ENCODE data around the gene MINK1. TPM values are rescaled to one million over a fixed set of nuclear protein-coding genes. Genes with fewer than 3 reads are reported as not detected.

Gene MINK1
- total RNA-seq, 1 experiment from 2014 or later, result 76.1 TPM

DNA sequence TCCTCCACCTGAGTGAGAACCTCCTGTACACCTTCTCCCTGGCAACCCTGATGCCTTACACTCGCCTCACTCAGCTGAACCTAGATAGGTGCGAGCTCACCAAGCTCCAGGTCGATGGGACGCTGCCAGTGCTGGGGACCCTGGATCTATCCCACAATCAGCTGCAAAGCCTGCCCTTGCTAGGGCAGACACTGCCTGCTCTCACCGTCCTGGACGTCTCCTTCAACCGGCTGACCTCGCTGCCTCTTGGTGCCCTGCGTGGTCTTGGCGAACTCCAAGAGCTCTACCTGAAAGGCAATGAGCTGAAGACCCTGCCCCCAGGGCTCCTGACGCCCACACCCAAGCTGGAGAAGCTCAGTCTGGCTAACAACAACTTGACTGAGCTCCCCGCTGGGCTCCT lies 99.6 kb downstream of the MINK1 start:
- no peak for DNase-seq (ENCODE audit: low spot score)

DNA sequence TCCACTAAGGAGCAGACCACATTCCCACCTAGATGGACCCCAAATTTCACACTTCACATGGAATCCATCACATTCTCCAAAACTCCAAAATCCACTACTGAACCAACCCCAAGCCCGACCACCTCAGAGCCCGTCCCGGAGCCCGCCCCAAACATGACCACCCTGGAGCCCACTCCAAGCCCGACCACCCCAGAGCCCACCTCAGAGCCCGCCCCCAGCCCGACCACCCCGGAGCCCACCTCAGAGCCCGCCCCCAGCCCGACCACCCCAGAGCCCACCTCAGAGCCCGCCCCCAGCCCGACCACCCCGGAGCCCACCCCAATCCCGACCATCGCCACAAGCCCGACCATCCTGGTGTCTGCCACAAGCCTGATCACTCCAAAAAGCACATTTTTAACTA lies 100.5 kb downstream of the MINK1 start:
- no peak for DNase-seq (ENCODE audit: low spot score)

DNA sequence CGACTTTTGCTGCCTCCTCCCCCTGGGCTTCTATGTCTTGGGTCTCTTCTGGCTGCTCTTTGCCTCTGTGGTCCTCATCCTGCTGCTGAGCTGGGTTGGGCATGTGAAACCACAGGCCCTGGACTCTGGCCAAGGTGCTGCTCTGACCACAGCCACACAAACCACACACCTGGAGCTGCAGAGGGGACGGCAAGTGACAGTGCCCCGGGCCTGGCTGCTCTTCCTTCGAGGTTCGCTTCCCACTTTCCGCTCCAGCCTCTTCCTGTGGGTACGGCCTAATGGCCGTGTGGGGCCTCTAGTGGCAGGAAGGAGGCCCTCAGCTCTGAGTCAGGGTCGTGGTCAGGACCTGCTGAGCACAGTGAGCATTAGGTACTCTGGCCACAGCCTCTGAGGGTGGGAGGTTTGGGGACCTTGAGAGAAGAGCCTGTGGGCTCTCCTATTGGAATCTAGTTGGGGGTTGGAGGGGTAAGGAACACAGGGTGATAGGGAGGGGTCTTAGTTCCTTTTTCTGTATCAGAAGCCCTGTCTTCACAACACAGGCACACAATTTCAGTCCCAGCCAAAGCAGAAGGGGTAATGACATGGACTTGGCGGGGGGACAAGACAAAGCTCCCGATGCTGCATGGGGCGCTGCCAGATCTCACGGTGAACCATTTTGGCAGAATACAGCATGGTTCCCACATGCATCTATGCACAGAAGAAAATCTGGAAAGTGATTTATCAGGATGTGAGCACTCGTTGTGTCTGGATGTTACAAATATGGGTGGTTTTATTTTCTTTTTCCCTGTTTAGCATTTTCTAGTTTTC lies 101.2 kb downstream of the MINK1 start:
- peak; percentile 49 for DNase-seq (ENCODE audit: low spot score)

DNA sequence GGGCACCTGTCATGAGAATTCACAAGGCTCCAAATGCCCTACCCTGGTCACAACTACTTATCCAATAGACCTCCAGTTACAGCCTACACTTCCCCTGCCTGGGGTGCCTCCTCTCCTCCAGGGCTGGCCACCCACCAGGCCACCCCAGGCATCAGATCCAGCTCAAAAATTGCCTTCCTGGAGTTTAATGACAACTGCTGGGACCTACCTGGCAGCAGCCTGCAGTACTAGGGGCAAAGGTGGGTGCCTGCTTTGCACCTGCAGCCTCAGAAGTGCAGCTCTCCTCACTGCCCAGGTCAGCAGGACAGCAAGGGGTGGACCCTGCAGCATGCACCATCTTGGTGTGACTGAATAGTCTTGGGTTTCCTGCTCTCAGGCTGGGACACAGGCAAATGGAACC lies 102.5 kb downstream of the MINK1 start:
- DNase-seq (ENCODE audit: low spot score), result no peak

DNA sequence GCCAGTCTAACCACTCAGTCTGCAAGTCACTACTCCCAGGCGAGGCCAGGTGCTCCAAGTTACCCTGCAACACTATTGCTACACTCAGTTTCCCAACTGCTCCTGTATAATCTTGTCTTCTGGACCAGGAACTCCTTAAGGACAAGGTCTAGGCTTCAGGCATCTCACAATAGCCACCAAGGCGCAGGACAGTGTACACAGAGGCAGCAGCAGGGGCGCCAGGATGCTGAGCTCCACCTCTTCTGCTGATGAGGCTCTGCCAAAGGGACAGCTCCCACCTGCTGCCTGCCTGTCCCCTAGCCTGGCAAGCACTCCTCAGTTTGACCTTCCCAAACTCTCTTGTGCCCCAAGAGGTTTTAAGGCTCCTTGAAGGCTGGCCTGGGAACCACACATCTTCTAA lies 103.3 kb downstream of the MINK1 start:
- no peak for DNase-seq (ENCODE audit: low spot score)

DNA sequence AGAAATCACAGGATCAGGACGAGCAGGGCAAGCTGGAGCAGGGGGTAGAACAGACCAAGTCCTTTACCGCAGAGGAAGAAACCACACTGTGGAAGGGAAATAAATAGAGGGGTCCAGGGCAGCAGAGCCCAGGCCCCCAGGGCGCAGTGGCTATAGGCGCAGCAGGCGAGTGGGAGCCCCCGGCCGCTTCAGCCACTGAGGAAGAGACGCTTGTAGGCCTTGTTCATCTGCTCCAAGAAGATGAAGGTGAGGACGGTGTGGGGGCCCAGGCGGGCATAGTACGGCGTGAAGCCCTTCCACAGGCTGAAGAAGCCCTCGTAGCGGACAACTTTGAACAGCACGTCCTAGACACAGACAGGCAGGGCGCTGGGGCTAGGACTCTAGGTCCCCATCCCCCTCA lies 104.4 kb downstream of the MINK1 start:
- no peak for DNase-seq (ENCODE audit: low spot score)

DNA sequence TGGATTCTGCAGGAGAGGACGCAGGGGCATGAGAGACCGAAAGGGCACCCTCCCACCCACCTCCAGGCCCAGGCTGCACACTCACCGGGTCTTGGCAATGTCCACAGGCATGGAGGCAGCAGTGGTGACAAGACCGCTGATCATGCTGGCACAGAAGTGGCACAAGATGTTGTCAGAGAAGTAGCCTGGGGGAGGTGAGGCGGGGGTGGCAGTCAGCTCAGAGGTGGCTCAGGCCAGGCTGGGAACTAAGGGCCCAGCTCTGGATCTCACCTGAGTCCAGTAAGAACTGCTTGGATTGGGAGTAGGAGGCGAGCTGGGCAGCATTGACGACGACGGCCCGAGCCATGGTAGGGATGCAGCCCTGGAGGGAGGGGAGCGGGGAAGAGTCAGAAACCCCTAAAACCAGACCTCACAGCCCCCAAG lies 104.9 kb downstream of the MINK1 start:
- DNase-seq (ENCODE audit: low spot score), result no peak

DNA sequence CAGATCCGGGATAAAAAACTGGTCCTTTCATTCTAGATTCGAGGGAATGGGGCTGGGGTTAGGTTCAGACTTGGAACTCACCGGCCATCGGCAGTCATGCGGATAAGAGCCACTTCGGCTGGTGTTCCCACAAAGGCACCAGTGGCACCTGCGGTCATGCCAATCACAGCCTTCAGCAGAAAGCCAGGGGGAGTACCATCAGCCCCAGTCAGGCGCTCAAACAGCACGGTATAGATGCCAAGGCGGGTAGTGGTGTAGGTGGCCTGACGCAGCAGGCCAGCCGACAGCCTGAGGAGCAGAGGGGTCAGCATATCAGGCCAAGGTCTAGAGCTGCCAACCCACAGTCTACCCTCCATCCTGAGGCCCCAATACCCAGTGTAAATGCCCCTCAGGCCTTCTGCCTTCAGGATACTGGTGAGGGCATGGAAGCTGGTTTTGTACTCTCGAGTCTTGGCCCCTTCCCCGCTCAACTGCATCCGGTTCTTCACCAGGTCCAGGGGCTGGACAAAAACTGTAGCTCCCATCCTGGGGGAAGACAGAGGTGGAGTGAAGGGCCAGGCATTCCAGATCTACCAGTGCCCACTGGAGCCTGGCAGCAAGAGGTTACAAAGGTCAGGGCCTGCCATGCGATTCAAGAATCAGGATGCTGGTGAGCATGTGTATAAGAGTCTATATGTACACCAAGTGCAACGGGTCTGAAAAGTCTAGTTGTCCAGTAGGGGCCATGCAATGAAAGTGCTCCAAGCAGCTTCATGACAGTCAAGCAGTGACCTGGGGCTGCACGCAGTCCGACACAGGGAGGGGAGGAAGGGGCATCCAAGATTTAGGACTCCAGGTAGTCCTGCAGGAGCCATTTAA lies 105.8 kb downstream of the MINK1 start:
- DNase-seq (ENCODE audit: low spot score), result no peak

DNA sequence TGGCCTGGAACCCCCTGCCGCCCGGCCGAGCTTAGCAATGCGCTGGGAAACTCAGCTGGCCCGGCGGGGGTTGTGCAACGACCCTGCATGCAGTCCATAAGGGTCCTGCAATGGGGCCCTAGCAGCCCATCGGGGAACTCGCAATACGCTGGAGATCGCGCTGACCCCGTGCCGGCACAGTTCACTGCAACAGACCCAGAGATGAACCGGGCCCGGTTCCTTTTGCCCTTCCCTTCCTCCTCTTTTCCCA lies 106.3 kb downstream of the MINK1 start:
- DNase-seq (ENCODE audit: low spot score), result no peak

DNA sequence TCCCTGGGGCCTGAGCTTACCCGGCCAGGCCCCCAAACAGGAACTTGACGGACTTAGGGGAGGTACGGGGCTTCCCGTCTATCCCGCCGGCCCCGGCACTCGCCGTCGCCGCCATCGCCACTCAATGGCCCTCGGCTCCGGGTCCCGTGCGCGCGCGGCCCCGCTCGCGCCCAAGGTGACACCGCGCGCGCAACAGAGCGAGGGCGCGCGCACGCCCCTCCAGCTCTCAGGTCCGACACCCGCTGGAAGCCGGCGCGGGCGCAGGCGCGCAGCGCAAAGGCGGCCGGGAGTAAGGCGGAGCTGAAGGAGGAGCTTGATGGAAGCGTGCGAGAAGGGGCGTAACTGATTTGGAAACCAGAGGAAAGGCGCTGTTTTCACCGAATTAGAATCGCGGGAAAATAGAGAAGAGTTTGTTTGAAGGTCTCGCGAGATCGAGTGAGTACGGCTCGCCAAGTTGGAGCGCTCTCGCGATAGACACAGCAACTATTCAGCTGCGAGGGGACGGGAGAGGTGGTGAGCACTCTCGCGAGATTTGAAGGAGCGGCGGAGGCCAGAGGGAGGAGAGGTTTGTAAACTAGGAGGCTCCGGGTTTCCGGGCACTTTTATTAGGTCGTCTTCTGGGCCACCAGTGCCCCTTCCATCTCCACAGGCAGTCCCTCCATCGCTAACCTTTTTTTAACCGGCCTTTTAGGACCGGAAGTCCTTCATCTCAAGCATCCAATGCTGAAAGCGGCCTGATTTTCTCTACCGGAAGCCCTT lies 106.8 kb downstream of the MINK1 start, which contains the start of the genes RNF167 and SLC25A11:
TSS of gene RNF167 (plus strand) at position 473 of the 759 bp plus-strand sequence. CDS start 642 bp downstream, outside the sequence.
TSS of gene SLC25A11 (minus strand) at position 251 of the 759 bp plus-strand sequence. CDS start at position 115, 136 bp downstream.
- DNase-seq (ENCODE audit: low spot score), result peak; percentile 94

DNA sequence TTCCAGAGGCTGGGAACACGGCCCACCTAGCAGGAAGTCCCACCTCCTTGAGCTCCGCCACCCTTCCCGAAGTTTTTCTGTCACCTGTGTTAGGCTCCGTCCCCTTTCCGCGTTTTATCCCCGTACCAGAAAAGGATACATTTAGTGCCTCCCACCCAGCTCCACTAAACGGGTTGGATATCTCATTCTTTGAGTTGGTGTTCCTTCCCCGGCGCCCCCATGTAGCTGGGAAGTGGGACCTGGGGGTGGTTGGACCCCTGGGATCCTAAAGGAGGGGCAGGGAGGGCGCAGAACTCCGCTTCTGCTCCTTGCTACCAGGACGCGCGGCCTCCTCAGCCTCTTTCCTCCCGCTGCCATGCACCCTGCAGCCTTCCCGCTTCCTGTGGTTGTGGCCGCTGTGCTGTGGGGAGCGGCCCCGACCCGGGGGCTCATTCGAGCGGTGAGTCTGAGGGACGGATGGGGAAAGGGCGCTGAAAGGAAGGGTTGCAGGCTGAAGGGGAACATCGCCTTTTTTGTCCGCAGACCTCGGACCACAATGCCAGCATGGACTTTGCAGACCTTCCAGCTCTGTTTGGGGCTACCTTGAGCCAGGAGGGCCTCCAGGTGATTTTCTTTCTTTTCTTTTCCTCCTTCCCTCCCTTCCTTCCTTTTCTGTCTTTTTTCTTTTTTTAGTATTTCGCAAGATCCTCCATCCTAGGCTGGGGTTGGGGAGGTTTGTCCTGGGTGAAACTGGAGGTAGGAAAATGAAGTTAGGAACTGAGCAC lies 107.6 kb downstream of the MINK1 start:
- no peak for DNase-seq (ENCODE audit: low spot score)

DNA sequence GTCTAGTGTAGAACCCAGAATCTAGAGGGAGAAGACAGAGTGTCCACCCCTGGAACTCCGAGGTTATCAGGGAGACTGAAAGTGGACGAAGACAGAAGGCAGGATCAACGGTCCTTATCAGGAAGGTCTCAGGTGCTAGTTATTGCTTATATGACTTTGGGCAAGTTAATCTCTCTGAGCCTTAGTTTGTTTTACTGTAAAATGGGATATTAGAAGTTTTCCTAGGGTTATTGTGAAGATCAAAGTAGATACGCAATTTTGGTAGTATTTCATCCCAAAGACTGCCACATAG lies 108.1 kb downstream of the MINK1 start:
- no peak for DNase-seq (ENCODE audit: low spot score)

DNA sequence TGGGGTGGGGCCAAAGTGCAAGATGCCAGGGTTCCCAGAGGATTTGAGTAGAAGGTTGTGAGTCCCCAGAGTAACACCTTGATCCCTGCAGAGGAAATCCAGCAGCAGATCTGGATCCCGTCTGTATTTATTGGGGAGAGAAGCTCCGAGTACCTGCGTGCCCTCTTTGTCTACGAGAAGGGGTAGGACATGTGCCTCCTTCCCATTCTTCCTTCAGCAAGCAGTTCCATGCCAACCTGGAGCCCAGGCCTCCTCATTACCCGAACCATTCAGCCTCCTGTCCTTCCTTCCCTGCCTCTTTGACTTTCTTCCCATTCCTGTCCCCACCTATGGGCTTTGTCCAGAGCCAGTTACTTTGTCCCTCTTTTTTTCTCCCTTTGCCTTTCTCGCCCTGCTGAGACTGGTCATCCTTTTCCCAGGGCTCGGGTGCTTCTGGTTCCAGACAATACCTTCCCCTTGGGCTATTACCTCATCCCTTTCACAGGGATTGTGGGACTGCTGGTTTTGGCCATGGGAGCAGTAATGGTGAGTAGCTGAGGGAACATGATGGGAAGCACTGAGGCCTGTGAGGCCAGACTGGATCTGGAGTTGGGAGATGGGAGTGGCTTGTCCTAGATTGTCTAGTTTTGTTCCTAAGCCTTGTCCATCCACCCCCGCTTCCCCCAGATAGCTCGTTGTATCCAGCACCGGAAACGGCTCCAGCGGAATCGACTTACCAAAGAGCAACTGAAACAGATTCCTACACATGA lies 109.8 kb downstream of the MINK1 start:
- DNase-seq (ENCODE audit: low spot score), result no peak

DNA sequence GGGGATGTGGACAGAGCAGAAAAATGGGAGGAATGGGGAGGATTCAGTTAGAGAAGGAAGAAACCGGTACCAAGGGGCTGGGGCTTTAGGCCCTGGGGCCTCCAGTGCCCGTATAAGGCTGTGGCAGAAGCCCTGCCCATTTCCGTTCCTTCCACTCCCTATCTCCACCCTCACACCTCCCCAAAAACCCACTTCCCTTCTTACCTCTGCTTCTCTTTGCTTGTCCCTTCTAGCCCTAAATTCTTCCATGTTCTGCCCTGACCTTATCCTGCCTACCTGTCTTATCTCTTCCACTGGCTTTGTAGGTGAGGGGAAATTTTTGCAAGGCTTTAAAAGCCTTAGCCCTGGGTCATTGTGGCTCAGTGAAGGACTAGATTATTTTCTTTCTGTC lies 111.0 kb downstream of the MINK1 start:
- no peak for DNase-seq (ENCODE audit: low spot score)

DNA sequence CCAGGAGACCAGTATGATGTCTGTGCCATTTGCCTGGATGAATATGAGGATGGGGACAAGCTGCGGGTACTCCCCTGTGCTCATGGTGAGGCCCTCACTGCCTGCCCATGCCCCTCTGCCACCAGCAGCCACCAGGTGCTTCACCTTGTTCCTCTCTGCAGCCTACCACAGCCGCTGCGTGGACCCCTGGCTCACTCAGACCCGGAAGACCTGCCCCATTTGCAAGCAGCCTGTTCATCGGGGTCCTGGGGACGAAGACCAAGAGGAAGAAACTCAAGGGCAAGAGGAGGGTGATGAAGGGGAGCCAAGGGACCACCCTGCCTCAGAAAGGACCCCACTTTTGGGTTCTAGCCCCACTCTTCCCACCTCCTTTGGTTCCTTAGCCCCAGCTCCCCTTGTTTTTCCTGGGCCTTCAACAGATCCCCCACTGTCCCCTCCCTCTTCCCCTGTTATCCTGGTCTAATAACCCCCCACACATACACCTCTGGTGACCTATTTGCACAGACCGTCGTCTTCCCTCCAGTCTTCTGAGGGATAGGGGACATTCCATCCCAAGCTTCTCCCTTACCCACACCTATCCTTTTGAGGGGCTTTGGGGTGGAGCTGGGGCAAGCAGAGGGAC lies 111.5 kb downstream of the MINK1 start:
- no peak for DNase-seq (ENCODE audit: low spot score)

DNA sequence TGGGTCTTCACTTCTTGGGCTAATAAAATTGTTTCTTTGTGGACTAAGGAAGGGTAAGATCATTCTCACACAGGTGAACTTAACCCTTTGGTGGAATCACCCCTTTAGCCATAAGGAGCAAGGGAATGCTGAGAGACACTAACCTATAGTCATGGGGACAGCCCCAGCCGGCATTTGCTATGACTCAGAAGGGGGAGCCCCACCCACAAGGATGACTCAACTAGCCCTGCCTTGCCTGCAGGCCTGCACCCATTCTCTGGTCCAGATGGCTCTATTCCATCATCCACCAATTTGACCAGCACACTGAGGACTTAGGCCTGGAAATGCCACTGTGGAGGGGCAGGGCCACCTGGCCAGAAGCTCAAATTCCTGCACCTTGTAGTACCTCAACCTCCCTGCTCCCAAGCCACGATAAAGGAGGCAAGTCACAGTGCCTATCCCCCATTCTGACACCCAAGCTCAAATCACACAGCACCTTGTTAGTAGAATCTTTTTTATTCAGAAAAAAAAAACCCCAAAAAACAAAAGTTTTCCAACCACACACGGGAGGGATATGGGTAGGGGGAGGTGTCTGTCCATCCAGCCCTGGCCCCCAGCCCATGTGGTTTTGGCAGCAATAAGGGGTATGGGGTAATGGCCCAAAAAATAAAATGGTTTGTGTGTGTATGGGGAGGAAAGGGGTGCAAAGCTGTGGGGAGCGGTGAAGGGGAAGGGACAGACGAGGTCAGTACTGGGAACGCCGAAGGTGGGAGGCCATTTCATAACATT lies 112.2 kb downstream of the MINK1 start:
- DNase-seq (ENCODE audit: low spot score), result peak; percentile 67

DNA sequence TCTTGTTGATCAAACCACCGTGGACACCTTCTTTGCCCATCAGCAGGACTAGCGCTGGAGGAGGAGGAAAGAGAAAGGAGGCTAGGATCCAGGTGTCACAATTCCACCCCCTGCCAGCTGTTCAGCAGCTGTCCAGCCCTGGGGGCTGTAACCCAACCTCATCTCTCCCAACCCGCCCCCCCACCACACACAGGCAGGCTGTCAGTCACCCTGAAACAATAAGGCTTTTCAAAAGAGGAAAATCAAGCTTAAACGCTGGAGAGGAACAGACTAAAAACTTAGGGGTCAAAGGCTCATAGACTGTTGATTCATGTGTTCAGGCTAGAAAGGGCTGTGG lies 112.8 kb downstream of the MINK1 start:
- no peak for DNase-seq (ENCODE audit: low spot score)

DNA sequence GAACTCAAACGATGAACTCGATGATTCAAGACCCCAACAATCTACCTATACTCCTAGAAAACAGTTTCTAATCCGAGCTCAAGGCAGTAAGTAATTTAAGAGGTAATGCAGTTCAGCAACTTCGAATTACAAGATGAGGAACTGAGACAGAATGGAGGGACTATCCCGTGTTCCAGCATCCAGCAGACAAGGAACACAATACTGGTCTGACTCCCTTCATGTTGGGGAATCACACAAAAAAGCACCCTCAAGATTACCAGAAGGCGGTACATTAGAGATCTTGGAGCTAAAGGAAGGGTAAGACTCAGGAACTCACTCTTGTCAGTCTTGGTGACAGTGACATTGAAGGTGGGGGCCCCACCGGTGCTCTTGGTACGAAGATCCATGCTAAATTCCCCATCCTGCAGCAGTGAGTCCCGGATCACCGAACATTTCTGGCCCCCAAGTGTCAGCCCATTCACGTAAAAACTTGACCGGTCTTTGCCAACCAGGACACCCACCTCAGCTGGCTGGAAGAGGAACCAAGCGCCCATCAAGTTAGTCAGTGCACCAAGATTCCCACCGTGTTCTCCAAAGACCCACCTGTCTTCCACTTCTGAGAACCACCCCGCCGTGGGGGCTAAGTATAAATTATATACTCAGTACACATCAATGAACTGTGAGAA lies 113.3 kb downstream of the MINK1 start:
- DNase-seq (ENCODE audit: low spot score), result no peak

DNA sequence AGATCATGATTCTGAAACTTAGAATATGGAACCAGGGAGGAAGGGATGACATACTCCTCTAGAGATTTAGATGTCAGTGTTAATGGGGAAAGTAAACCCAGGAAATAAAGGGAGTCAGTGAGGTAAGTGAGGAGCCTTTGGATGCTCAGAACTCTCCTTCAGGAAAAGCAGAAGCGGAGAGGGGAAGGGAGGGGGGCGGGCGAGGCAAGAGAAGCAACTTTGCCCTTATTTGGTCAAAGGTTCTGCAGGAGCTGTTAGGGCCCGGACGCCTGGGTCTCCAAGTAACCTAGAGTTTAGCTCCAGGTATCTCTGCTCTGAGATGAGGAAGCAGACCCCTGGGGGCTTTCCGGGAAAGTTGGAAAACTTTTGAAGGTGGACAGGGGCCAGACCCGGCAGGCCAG lies 113.9 kb downstream of the MINK1 start:
- DNase-seq (ENCODE audit: low spot score), result no peak

All from HT-29 (cell line).